DMS79 treated with DMSO at 0.1 percent for 48 hours (cell line): ENCODE measurements around the gene MESP2.

Experiments used
- DNase-seq: peaks from one replicate; lab custom pipeline; 2025; lab: John Stamatoyannopoulos, UW

MESP2 gene

GRCh38 chr15:89802231-89802928 is 26.2 kb downstream of the MESP2 start:
- DNase-seq, result no peak

- DNase-seq, result no peak
Observed at GRCh38 chr15:89802986-89803824, 27.1 kb downstream of the MESP2 start.

- DNase-seq, result no peak
Observed at GRCh38 chr15:89803941-89804800, 28.0 kb downstream of the MESP2 start.

- DNase-seq, result no peak
Observed at GRCh38 chr15:89805241-89806209, 29.4 kb downstream of the MESP2 start.

- DNase-seq, result no peak
Observed at GRCh38 chr15:89806210-89806558, 30.1 kb downstream of the MESP2 start.

- no peak for DNase-seq
Observed at GRCh38 chr15:89806559-89807550, 30.7 kb downstream of the MESP2 start.

- no peak for DNase-seq
Observed at GRCh38 chr15:89807689-89808088, 31.6 kb downstream of the MESP2 start.

- DNase-seq, result no peak
Observed at GRCh38 chr15:89808160-89808870, 32.2 kb downstream of the MESP2 start.

GRCh38 chr15:89809093-89809786 is 33.1 kb downstream of the MESP2 start:
- DNase-seq, result no peak

GRCh38 chr15:89809787-89810148 is 33.6 kb downstream of the MESP2 start:
- no peak for DNase-seq

GRCh38 chr15:89810837-89811236 is 34.7 kb downstream of the MESP2 start:
- no peak for DNase-seq

GRCh38 chr15:89812011-89812846 is 36.1 kb downstream of the MESP2 start:
- DNase-seq, result no peak

GRCh38 chr15:89812847-89813320 is 36.8 kb downstream of the MESP2 start:
- no peak for DNase-seq

- no peak for DNase-seq
Observed at GRCh38 chr15:89813381-89814111, 37.4 kb downstream of the MESP2 start.

- DNase-seq, result no peak
Observed at GRCh38 chr15:89814112-89814742, 38.1 kb downstream of the MESP2 start.

GRCh38 chr15:89815769-89816168 is 39.6 kb downstream of the MESP2 start:
- no peak for DNase-seq
